K562 (cell line): ENCODE measurements around the gene GABARAP. TPM values are rescaled to one million over a fixed set of nuclear protein-coding genes. Genes with fewer than 3 reads are reported as not detected.

Experiments used
- ARID3B ChIP-seq: fragments of 250-450 bp; sonication (Bioruptor Pico); IDR thresholded peaks from 2 replicates; pipeline ENCODE4 v1.4.0; 2020; ENCODE audit warnings: borderline replicate concordance
- BCOR ChIP-seq: fragments of 450-650 bp; IDR thresholded peaks from 2 replicates; pipeline ENCODE4 v1.6.1; 2016
- CXXC5 ChIP-seq: fragments of 250-450 bp; sonication (Bioruptor Pico); IDR thresholded peaks from 2 replicates; pipeline ENCODE4 v1.8.0; 2022; ENCODE audit warnings: inconsistent platforms, mild to moderate bottlenecking, moderate library complexity
- GABPA ChIP-seq: fragments of 200-800 bp; sonication (Bioruptor generic); conservative IDR thresholded peaks from 2 replicates; pipeline ENCODE4 v1.6.1; 2016; ENCODE audit warnings: low read depth, missing genetic modification characterization, missing compliant biosample characterization
- HMG20B ChIP-seq: fragments of 250-450 bp; sonication (Bioruptor Pico); IDR thresholded peaks from 2 replicates; pipeline ENCODE4 v1.5.0; 2021; ENCODE audit warnings: mild to moderate bottlenecking
- KHSRP ChIP-seq: fragments of 450-650 bp; IDR thresholded peaks from 2 replicates; pipeline ENCODE4 v1.6.1; 2017
- LARP7 ChIP-seq: fragments of 450-650 bp; IDR thresholded peaks from 2 replicates; pipeline ENCODE4 v1.6.1; 2016
- LEF1 ChIP-seq: fragments of 450-650 bp; IDR thresholded peaks from 2 replicates; pipeline ENCODE4 v1.6.1; 2016; ENCODE audit warnings: mild to moderate bottlenecking
- MAFF ChIP-seq: IDR thresholded peaks from 2 replicates; pipeline ENCODE4 v1.6.1; 2012; ENCODE audit warnings: low read length, improper control_type of control experiment
- MCM2 ChIP-seq: fragments of 450-650 bp; IDR thresholded peaks from 2 replicates; pipeline ENCODE4 v1.6.1; 2017; ENCODE audit warnings: low read depth, mild to moderate bottlenecking
- NCOA4 ChIP-seq: fragments of 450-650 bp; IDR thresholded peaks from 2 replicates; pipeline ENCODE4 v1.6.1; 2018; ENCODE audit warnings: mild to moderate bottlenecking; ENCODE audit not compliant: partially characterized antibody
- NRF1 ChIP-seq, 2 experiments: fragments of 450-650 bp; IDR thresholded peaks in 1 of 2; conservative IDR thresholded peaks in 1 of 2; 2 replicates each; pipeline ENCODE4 v1.6.1; 2014; ENCODE audit warnings: mild to moderate bottlenecking in 2 of 2
- RAD51 ChIP-seq: fragments of 450-650 bp; IDR thresholded peaks from 2 replicates; pipeline ENCODE4 v1.7.1; 2016; ENCODE audit warnings: low read depth, mild to moderate bottlenecking, borderline replicate concordance
- TBP ChIP-seq: optimal IDR thresholded peaks from 2 replicates; pipeline ENCODE3; 2011; ENCODE audit warnings: low read depth, low read length, improper control_type of control experiment
- TCF7 ChIP-seq: sonication (generic); IDR thresholded peaks from 2 replicates; pipeline ENCODE4 v1.6.1; 2016; ENCODE audit warnings: antibody characterized with exemption, borderline replicate concordance
- TEAD4 ChIP-seq, 2 experiments: sonication (generic) in 1 of 2; formaldehyde crosslinking in 1 of 2; IDR thresholded peaks; 2 replicates each; pipeline versions ENCODE4 v1.6.1 to v1.8.0; 2012 to 2022; ENCODE audit warnings: borderline replicate concordance in 1 of 2, inconsistent platforms in 1 of 2, low read length in 1 of 2, mild to moderate bottlenecking in 1 of 2, missing genetic modification reagents in 1 of 2
- ZBTB33 ChIP-seq: sonication (generic); formaldehyde crosslinking; IDR thresholded peaks from 2 replicates; pipeline ENCODE4 v1.8.1; 2023; ENCODE audit warnings: mild to moderate bottlenecking, missing genetic modification reagents
- ZFX ChIP-seq: sonication (generic); formaldehyde crosslinking; IDR thresholded peaks from 2 replicates; pipeline ENCODE4 v1.8.0; 2022; ENCODE audit warnings: mild to moderate bottlenecking, missing genetic modification reagents, moderate library complexity
- ZNF707 ChIP-seq: fragments of 250-450 bp; sonication (Bioruptor Pico); conservative IDR thresholded peaks from 2 replicates; pipeline ENCODE4 v1.8.0; 2022; ENCODE audit warnings: inconsistent platforms, mild to moderate bottlenecking, moderate library complexity
- polyA plus RNA-seq, 8 experiments: library from polyadenylated mRNA; depleted of rRNA in 4 of 8; stranded (reverse) in 5 of 8; unstranded in 3 of 8; fragments of >200 nt; fragmentation: Nextera tagmentation in 2 of 8; fragmentation: Illumina TruSeq in 1 of 8; extraction: Ambion mirVana in 2 of 8; extraction: Trizol in 1 of 8; gene quantifications; 2 replicates each; pipeline versions ENCODE4 v1.2.1 to v1.2.3, GENCODE V29; 2011 to 2014; ENCODE audit warnings: inconsistent platforms in 1 of 8, missing spikeins in 1 of 8
- total RNA-seq, 7 experiments: library from RNA; depleted of rRNA in 6 of 7; stranded (reverse); fragments of >200 nt in 6 of 7; fragmentation: Illumina TruSeq in 2 of 7; extraction: Trizol in 2 of 7; gene quantifications; 2 replicates each; pipeline versions ENCODE4 v1.2.1 to v1.2.3, GENCODE V29; 2011 to 2021; ENCODE audit warnings: low replicate concordance in 1 of 7
- TF ChIP-seq, protein P1 (sequence below): fragments of 450-650 bp; formaldehyde crosslinking; IDR thresholded peaks from 2 replicates; pipeline ENCODE4 v1.4.0; 2022; ENCODE audit warnings: mild to moderate bottlenecking, moderate library complexity
- TF ChIP-seq, protein P2 (sequence below): fragments of 250-450 bp; sonication (Bioruptor Pico); IDR thresholded peaks from 2 replicates; pipeline ENCODE4 v1.8.0; 2021; ENCODE audit warnings: borderline replicate concordance, mild to moderate bottlenecking, moderate library complexity; ENCODE audit not compliant: poor library complexity, severe bottlenecking

GABARAP gene
- total and polyA plus RNA-seq, 9 of the 15 experiments (the other 6 are each of a cell fraction or from before 2014, with no cell fraction given) = 47.5 to 373 (median 152) TPM

- no peak for TF ChIP-seq NRF1 (conservative IDR thresholded peaks at IDR 0.05 in 1 of 2, IDR thresholded peaks at IDR 0.05 in 1 of 2)
- TF ChIP-seq LARP7 = no peak
- TF ChIP-seq ZBTB33 (CRISPR knock-in tag) = 0 out of 2 replicates have a peak, but pooled peaks have one; percentile 0
- TF ChIP-seq, protein P1, sequence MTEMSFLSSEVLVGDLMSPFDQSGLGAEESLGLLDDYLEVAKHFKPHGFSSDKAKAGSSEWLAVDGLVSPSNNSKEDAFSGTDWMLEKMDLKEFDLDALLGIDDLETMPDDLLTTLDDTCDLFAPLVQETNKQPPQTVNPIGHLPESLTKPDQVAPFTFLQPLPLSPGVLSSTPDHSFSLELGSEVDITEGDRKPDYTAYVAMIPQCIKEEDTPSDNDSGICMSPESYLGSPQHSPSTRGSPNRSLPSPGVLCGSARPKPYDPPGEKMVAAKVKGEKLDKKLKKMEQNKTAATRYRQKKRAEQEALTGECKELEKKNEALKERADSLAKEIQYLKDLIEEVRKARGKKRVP (CRISPR knock-in tag) = no peak
- TF ChIP-seq MCM2 = no peak
- no peak for TF ChIP-seq MAFF
- TF ChIP-seq TEAD4 (IDR thresholded peaks at IDR 0.05; ENCODE audit: low read length) = no peak
- 0 out of 2 replicates have a peak, but pooled peaks have one; percentile 17 for TF ChIP-seq TEAD4 (CRISPR knock-in tag; IDR thresholded peaks at IDR 0.05; ENCODE audit: borderline replicate concordance)
- 0 out of 2 replicates have a peak, but pooled peaks have one; percentile 65 for TF ChIP-seq TCF7
- TF ChIP-seq TBP = peak; percentile 35
- TF ChIP-seq RAD51 = no peak
- peak; percentile 34; the same call in 1 of the 2 replicates for TF ChIP-seq ZFX (CRISPR knock-in tag)
- TF ChIP-seq ARID3B (CRISPR knock-in tag) = no peak
- TF ChIP-seq, protein P2, sequence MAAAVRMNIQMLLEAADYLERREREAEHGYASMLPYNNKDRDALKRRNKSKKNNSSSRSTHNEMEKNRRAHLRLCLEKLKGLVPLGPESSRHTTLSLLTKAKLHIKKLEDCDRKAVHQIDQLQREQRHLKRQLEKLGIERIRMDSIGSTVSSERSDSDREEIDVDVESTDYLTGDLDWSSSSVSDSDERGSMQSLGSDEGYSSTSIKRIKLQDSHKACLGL = no peak
- peak; percentile 14; the same call in 1 of the 2 replicates for TF ChIP-seq CXXC5
- TF ChIP-seq KHSRP = no peak
- TF ChIP-seq ZNF707 (CRISPR knock-in tag) = no peak
- no peak for TF ChIP-seq NCOA4
- TF ChIP-seq HMG20B = no peak
- no peak for TF ChIP-seq GABPA
- TF ChIP-seq BCOR = no peak
- TF ChIP-seq LEF1 = no peak
Measured at GRCh38 chr17:7281074-7281952, 39.1 kb upstream of the GABARAP start, which contains the start of gene SLC2A4 (continued).
